Muscle of back (tissue), 11 donors: Measurements from ENCODE around the gene ANKH. TPM values are rescaled to one million over a fixed set of nuclear protein-coding genes. Genes with fewer than 3 reads are reported as not detected.

Source experiments
- DNase-seq, 3 donors: peaks; one replicate each; pipeline versions ENCODE4 v3.0.0 to v3.0.0-alpha.2; 2013
- polyA plus RNA-seq, 10 donors: library from polyadenylated mRNA; unstranded; fragments of 120-200 nt; gene quantifications; one replicate each; pipeline ENCODE4 v1.2.1, GENCODE V29; 2013; ENCODE audit not compliant: insufficient read length in 10 of 10

The ANKH gene
- polyA plus RNA-seq, 10 donors, result 12.5 to 25.9 (median 18.3) TPM

GRCh38 chr5:14765587-14765986 lies 106.0 kb downstream of the ANKH start:
- DNase-seq, result no peak

- no peak for DNase-seq
Observed at GRCh38 chr5:14762549-14763216, 108.9 kb downstream of the ANKH start.

DNA sequence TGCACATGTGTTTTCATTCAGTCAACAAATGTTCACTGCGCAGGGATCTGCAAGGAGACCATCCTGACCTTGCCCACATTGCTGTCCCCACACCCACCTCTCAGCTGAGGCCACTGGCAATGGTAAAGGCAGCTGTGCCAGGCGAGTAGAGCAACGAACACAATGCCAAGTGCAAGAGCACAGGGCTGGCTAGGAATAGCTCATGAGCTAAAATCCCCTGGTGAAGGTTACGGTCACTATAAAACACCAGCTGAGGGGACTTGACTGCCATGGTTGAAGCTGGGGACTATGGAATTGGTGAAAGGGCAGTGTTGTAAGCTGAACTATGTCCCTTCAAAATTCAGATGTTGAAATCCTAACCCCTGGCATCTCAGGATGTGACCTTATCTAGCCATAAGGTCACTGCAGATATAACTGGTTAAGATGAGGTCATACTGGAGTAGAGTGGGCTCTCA lies 111.0 kb downstream of the ANKH start:
- no peak for DNase-seq

- DNase-seq, result no peak
Observed at GRCh38 chr5:14759744-14760547, 111.6 kb downstream of the ANKH start.

- DNase-seq, result no peak
Observed at GRCh38 chr5:14757850-14758249, 113.7 kb downstream of the ANKH start.

- DNase-seq, result no peak
Observed at GRCh38 chr5:14756478-14756877, 115.1 kb downstream of the ANKH start.

DNA sequence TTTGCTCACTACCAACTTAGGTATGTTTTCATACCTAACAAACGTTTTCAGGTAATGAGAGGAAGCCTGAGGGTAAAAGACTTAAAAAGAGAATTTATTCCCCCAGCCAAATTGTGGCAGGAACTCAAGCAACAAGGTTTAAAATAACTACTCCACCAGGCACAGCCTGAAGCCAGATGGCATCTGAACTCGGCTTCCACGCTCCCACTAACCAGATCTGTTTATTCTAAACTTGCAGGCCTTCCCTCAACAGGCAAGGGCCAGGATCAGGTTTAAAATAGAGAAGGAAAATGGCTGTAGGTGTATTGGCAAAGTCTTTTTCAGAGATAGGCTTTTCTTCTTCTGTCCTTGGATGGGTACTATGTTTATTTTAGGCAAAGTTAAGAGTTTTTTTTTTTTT lies 117.6 kb downstream of the ANKH start:
- DNase-seq, result no peak

DNA sequence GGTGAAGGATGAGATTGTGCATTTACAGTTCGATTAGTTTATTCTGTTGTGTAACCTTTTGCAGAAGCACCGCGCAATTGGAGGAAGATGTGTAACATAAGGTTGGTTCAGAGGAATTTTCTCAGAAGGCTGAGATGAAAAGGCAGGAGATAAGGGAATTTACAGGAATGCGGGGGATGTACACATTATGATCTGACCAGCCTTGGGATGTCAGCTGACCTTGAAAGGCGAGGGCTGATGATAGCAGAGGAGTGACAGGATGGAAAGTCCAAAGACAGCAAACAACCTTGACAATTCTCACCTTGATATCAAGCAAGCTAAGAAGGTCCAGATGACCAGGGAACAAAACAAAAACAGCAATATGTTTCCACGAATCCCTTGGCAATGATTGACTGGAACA lies 118.3 kb downstream of the ANKH start:
- no peak for DNase-seq

DNA sequence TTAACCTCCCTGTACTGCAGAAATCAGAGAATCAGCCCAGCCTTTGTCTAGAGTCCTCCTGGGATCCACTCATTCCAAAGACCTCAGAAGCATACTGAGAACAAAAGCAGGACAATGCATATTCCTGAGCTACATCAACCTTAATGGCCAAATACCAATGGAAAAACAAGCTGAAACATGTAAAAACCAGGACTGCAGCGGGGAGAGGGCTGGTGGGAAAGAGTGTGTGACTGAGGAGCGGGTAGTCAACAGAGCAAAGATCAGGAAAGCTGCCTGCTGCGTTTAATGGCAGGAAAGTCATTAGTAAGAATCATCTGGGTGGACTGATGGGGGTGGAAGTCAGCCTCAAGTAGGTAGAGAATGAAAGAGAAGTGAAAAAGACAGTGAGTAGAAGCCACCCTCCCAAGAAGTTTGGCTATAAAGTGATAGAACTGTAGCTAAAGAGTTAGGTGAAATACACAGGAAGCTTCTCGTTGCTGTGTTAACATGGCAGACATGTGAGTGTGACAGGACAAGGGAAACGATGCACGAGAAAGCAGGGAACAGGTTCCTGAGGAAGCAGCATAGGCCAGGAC lies 119.0 kb downstream of the ANKH start:
- DNase-seq, result no peak

DNA sequence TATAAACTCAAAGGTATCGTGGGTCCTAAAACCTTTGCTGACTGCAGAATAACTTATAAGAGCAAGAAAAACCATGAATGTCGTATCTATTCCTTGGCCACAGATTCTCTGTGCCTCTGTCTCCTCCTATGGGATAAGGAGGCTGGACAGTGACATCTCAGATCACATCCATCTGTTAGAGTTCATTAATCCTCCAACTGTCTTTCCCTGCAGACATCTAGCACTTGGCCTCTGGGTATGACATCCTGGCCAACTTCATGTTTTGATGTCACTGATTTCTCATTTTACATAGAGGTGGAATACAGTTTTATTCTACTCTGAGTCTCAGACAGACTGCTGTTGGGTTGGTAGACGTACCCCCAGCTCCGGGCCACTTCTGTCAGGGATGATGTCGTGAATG lies 120.9 kb downstream of the ANKH start:
- no peak for DNase-seq

- no peak for DNase-seq
Observed at GRCh38 chr5:14749579-14750101, 121.9 kb downstream of the ANKH start.

- DNase-seq, result peak in 2 of 3 donors; percentile 56 to 67
Observed at GRCh38 chr5:14748180-14748900, 123.2 kb downstream of the ANKH start.

GRCh38 chr5:14745753-14746152 lies 125.8 kb downstream of the ANKH start:
- no peak for DNase-seq

DNA sequence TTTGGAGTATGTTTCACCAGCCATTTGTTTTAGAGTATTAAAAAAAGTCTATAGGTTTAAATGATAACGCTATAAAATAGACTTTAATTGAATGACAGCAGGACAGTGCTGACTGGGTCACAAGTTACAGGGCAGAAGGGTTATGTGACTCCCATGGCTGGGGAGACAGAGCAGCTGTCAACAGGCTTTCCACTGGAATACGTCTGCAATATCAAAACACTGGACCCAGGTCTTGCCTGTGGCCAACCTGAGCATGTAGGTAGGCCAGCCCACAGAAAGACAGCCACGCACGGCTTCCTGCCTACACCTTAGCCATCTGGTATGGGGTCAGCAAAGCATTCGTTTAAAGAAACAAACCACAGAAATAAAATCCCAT lies 126.4 kb downstream of the ANKH start:
- DNase-seq, result no peak

- DNase-seq, result no peak
Observed at GRCh38 chr5:14744296-14745187, 127.0 kb downstream of the ANKH start.

- no peak for DNase-seq
Observed at GRCh38 chr5:14743601-14744295, 127.8 kb downstream of the ANKH start.

- no peak for DNase-seq
Observed at GRCh38 chr5:14742498-14742897, 129.1 kb downstream of the ANKH start.

DNA sequence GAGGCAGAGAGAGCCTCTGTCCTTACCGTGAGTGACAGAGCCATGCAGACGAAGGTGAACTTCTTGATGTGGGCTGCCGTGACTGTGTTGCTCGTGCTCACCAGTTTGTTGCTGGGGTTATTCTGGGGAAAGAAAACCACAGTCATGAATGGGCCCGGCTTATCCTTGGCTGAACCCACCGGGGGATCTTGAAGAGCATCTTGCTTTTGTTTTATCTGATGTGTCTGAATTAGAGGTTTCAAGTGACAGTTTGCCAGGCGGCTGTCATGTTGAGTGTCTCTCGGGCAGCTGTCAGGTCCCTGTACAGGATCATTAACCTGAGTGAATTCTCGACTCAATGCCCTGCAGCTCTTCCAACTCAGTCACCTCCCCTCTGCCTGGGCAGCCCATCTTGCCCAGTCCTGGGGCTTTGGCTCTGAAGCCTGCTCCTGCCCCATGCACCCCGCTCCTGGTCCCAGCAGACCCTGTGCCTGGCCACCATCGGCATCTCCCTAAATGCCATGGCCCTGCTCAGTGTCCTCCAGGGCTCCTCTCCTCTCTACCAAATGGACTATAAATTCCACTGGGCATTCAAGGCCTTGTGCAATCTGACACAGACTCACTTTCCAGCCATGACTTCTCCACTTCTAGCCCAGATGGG lies 129.7 kb downstream of the ANKH start:
- DNase-seq, result no peak

- no peak for DNase-seq
Observed at GRCh38 chr5:14741131-14741530, 130.4 kb downstream of the ANKH start.

- DNase-seq, result no peak
Observed at GRCh38 chr5:14739981-14740380, 131.6 kb downstream of the ANKH start.
